ENCODE results near the gene H6PD.

Gene H6PD

GRCh38 chr1:9316512-9316911 is 81.9 kb downstream of the H6PD start:
- no peak for DNase-seq (ENCODE audit: low read depth in 2 of 2)

GRCh38 chr1:9317072-9317471 is 82.5 kb downstream of the H6PD start:
- no peak for DNase-seq (ENCODE audit: low read depth in 2 of 2)

- DNase-seq (ENCODE audit: low read depth in 2 of 2): no peak
Observed at GRCh38 chr1:9317591-9318417, 83.2 kb downstream of the H6PD start.

- no peak for DNase-seq (ENCODE audit: low read depth in 2 of 2)
Observed at GRCh38 chr1:9319208-9319788, 84.7 kb downstream of the H6PD start.

- no peak for DNase-seq (ENCODE audit: low read depth in 2 of 2)
Observed at GRCh38 chr1:9319789-9320519, 85.4 kb downstream of the H6PD start.
